Measurements from ENCODE around the gene VPS16. TPM values are rescaled to one million over a fixed set of nuclear protein-coding genes. Genes with fewer than 3 reads are reported as not detected.

The VPS16 gene
- total and polyA plus RNA-seq, 7 donors, result 19.4 to 37.6 (median 21.6) TPM

DNA sequence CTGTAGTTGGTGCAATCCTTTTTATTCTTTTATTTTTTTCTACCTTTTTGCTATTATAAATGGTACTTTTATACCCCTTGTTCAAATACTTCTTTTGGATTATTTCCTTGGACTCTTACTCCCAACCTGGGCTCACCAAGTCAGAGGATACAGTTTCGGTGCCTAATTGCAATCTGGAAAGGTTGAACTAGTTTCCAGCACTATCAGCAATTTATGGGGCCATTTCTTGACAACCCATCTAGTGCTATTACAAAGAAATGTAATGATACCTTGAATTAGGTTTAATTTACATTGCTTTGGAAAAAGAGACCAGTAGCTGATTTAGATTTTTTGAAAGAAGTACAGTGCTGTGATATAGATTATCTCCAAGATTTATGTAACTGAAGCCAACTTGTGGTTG, 38.0 kb downstream of the VPS16 start:
- no peaks in the 10 kb centered on the region for H3K36me3 ChIP-seq
- no peak overlapping the region for H3K4me3 ChIP-seq
- no peaks in the 10 kb centered on the region for H3K27me3 ChIP-seq
- WGBS, 2 donors, result 94 to 98% methylated on average over 1 of the region's 1 CpG
- TF ChIP-seq POLR2AphosphoS5 (IDR thresholded peaks at IDR 0.05), result no peak
- TF ChIP-seq POLR2A (IDR thresholded peaks at IDR 0.05), result no peak
- TF ChIP-seq CTCF (IDR thresholded peaks at IDR 0.05), result no peak
- no peak for TF ChIP-seq EP300 (IDR thresholded peaks at IDR 0.05)
- no peak for DNase-seq
- H3K27ac ChIP-seq, result no peak overlapping the region
- H3K9me3 ChIP-seq, result no peaks in the 10 kb centered on the region
- H3K4me1 ChIP-seq, result peaks cover 0 to 37% (median 23%) of the 10 kb centered on the region in 4 donors
- intact Hi-C loops (cut with DNase I), result loop anchor here (10.0 kb wide), 1 partner anchor 984 kb away; the partner anchor contains the start of gene SIRPA

- no peaks in the 10 kb centered on the region for H3K27me3 ChIP-seq
- intact Hi-C loops (cut with DNase I), result loop anchor here (10.0 kb wide), 1 partner anchor 984 kb away; the partner anchor contains the start of gene SIRPA
- no peak overlapping the region for H3K27ac ChIP-seq
- WGBS, 2 donors, result 70 to 73% methylated on average over 3 of the region's 3 CpGs
- TF ChIP-seq CTCF (IDR thresholded peaks at IDR 0.05) (no peak), EP300 (IDR thresholded peaks at IDR 0.05) (no peak), POLR2A (IDR thresholded peaks at IDR 0.05) (no peak), POLR2AphosphoS5 (IDR thresholded peaks at IDR 0.05) (no peak)
- H3K9me3 ChIP-seq, result no peaks in the 10 kb centered on the region
- no peaks in the 10 kb centered on the region for H3K36me3 ChIP-seq
- peaks cover 0 to 36% (median 20%) of the 10 kb centered on the region in 4 donors for H3K4me1 ChIP-seq
- H3K4me3 ChIP-seq, result no peak overlapping the region
- DNase-seq, result no peak
Observed at GRCh38 chr20:2879146-2879545, 38.6 kb downstream of the VPS16 start.

GRCh38 chr20:2880650-2881049, 40.1 kb downstream of the VPS16 start:
- no peak for TF ChIP-seq POLR2A (IDR thresholded peaks at IDR 0.05)
- TF ChIP-seq EP300 (IDR thresholded peaks at IDR 0.05), result no peak
- no peak for TF ChIP-seq POLR2AphosphoS5 (IDR thresholded peaks at IDR 0.05)
- no peak for TF ChIP-seq CTCF (IDR thresholded peaks at IDR 0.05)
- DNase-seq, result no peak
- no peaks in the 10 kb centered on the region for H3K36me3 ChIP-seq
- H3K27ac ChIP-seq, result no peak overlapping the region
- intact Hi-C loops (cut with DNase I), result no loop called here
- H3K4me1 ChIP-seq, result peaks cover 0 to 21% (median 7%) of the 10 kb centered on the region in 4 donors
- no peaks in the 10 kb centered on the region for H3K27me3 ChIP-seq
- no peak overlapping the region for H3K4me3 ChIP-seq
- 89 to 94% methylated on average over 7 of the region's 7 CpGs for WGBS, 2 donors
- H3K9me3 ChIP-seq, result no peaks in the 10 kb centered on the region

DNA sequence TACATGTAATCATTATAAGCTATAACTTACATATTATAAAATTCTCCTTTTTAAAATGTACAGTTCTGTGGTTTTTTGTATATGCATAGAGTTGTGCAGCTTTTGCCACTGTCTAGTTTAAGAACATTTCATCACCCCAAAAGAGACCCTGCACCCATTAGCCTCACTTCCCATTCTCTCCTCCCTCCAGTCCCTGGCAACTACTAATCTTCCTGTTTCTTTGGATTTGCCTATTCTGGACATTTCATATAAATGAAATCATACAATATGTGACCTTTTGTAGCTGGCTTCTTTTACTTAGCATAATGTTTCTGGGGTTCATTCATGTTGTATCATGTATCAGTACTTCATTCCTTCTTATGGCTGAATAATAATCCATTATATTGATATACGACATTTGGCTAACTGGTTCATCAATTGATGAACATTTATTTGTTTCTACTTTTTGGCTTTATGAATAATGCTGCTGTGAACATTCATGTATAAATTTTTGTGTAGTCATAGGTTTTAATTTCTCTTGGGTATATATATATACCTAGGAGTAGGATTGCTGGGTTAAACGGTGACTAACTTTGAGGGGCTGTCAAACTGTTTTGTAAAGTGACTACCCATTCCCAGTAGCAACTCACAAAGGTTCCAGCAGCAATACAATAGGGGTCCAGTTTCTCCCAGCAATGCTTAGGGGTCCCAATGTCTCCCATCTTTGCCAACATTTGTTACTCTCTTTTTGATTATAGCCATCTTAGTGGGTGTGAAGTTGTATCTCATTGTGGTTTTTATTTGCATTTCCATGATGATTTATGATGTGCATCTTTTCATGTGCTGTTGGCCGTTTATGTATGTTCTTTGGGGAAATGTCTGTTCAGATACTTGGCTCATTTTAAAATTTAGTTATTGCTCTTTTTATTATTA, 43.4 kb downstream of the VPS16 start:
- Histone ChIP-seq H3K27me3 (no peaks in the 10 kb centered on the region), H3K36me3 (no peaks in the 10 kb centered on the region), H3K9me3 (no peaks in the 10 kb centered on the region), H3K4me3 (no peak overlapping the region), H3K4me1 (peaks cover 0 to 14% (median 2%) of the 10 kb centered on the region in 4 donors), H3K27ac (no peak overlapping the region)
- no peak for TF ChIP-seq CTCF (IDR thresholded peaks at IDR 0.05)
- TF ChIP-seq POLR2A (IDR thresholded peaks at IDR 0.05), result no peak
- TF ChIP-seq POLR2AphosphoS5 (IDR thresholded peaks at IDR 0.05), result no peak
- TF ChIP-seq EP300 (IDR thresholded peaks at IDR 0.05), result no peak
- no peak for DNase-seq
- 57 to 65% methylated on average over 3 of the region's 3 CpGs for WGBS, 2 donors
- intact Hi-C loops (cut with DNase I), result no loop called here

Data from sigmoid colon (tissue), 7 donors.